ENCODE data around the gene C15orf62.

Gene C15orf62

DNA sequence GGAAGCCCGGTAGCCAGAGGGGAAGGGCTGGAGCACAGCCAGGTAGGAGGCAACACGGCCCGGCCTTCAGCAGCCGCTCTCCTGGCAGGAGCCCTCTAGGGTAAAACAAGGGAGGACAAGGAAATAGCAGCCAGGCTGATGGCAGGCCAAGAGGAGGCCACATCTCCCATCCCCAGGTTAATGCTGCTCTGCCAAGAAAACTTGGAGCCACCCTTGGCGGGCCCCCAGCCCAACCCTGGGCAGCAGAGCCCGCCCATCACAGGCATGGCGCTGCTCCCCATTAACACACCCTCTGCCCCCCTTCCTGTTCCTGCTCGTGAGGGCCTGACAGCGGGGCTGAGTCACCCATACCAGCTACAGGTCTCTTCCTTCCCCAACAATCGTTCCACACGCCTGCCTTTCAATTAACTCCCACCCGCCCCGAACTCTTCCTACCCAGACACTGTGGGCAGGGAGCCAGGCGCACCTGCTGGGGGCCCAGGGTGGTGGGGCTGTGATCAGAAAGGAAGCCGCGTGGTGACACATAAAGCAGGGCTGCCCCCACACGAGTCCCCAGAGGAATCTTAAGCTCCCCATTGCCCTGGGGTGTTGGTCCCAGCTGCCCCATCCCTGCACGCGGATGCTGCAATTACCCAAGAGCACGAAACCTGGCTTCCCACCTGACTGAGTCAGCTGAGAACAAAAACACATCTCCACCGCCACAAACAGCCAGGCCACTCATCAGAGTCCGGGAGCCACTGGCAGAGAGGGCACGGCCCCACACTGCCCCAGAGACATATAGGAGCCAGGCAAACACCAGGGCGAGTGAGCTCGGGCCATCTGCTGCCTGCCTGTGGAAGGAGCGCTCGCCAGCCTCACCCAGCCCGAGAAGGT lies at the start of gene C15orf62:
TSS of gene C15orf62 (plus strand) at position 707 of the 873 bp plus-strand sequence. CDS start 516 bp downstream, outside the sequence.
- no peak within 1 kb of the TSS for H3K27ac ChIP-seq
- DNase-seq (ENCODE audit: low read depth, low spot score): no peak
- no peak within 1 kb of the TSS for H3K4me3 ChIP-seq
- no peaks in the 10 kb centered on the region for H3K9me3 ChIP-seq (ENCODE audit: low read depth, low read length)
- no peak within 1 kb of the TSS for H3K9ac ChIP-seq (ENCODE audit: insufficient read length)
- no peaks in the 10 kb centered on the region; the same call in 1 of the 2 replicates for H3K36me3 ChIP-seq (ENCODE audit: insufficient read depth, low read length)
- TF ChIP-seq EZH2 (IDR thresholded peaks at IDR 0.05) (no peak), FOXP2 (optimal IDR thresholded peaks at IDR 0.05; ENCODE audit: control extremely low read depth, extremely low read length, insufficient read depth) (no peak), POLR2AphosphoS5 (IDR thresholded peaks at IDR 0.05; ENCODE audit: borderline replicate concordance, low read depth, low read length) (no peak)

GRCh38 chr15:40721701-40722100 lies 48.1 kb upstream of the C15orf62 start:
- H3K27ac ChIP-seq: no peak overlapping the region

GRCh38 chr15:40722354-40722753 lies 47.4 kb upstream of the C15orf62 start:
- peaks cover 12% of the 10 kb centered on the region; the same call in 1 of the 2 replicates for H3K36me3 ChIP-seq (ENCODE audit: insufficient read depth, low read length)
- H3K9ac ChIP-seq (ENCODE audit: insufficient read length): no peak overlapping the region
- DNase-seq (ENCODE audit: low read depth, low spot score): no peak
- H3K27ac ChIP-seq: 0 out of 2 replicates have a peak overlapping the region, but pooled peaks have one; percentile 26
- H3K4me3 ChIP-seq: no peak overlapping the region
- TF ChIP-seq EZH2 (IDR thresholded peaks at IDR 0.05) (no peak), FOXP2 (optimal IDR thresholded peaks at IDR 0.05; ENCODE audit: control extremely low read depth, extremely low read length, insufficient read depth) (no peak), POLR2AphosphoS5 (IDR thresholded peaks at IDR 0.05; ENCODE audit: borderline replicate concordance, low read depth, low read length) (no peak)
- no peaks in the 10 kb centered on the region for H3K9me3 ChIP-seq (ENCODE audit: low read depth, low read length)

More at GRCh38 chr15:40721701-40722100, 48.1 kb upstream of the C15orf62 start:
- TF ChIP-seq POLR2AphosphoS5 (IDR thresholded peaks at IDR 0.05; ENCODE audit: borderline replicate concordance, low read depth, low read length): no peak
- no peak for TF ChIP-seq FOXP2 (optimal IDR thresholded peaks at IDR 0.05; ENCODE audit: control extremely low read depth, extremely low read length, insufficient read depth)
- TF ChIP-seq EZH2 (IDR thresholded peaks at IDR 0.05): no peak
- Histone ChIP-seq H3K9me3 (ENCODE audit: low read depth, low read length) (no peaks in the 10 kb centered on the region), H3K4me3 (no peak overlapping the region), H3K9ac (ENCODE audit: insufficient read length) (no peak overlapping the region), H3K36me3 (ENCODE audit: insufficient read depth, low read length) (peaks cover 15% of the 10 kb centered on the region; the same call in 1 of the 2 replicates)
- no peak for DNase-seq (ENCODE audit: low read depth, low spot score)

- TF ChIP-seq POLR2AphosphoS5 (IDR thresholded peaks at IDR 0.05; ENCODE audit: borderline replicate concordance, low read depth, low read length) (no peak), EZH2 (IDR thresholded peaks at IDR 0.05) (no peak), FOXP2 (optimal IDR thresholded peaks at IDR 0.05; ENCODE audit: control extremely low read depth, extremely low read length, insufficient read depth) (no peak)
- Histone ChIP-seq H3K27ac (no peak overlapping the region), H3K9ac (ENCODE audit: insufficient read length) (no peak overlapping the region), H3K4me3 (no peak overlapping the region), H3K9me3 (ENCODE audit: low read depth, low read length) (no peaks in the 10 kb centered on the region), H3K36me3 (ENCODE audit: insufficient read depth, low read length) (peaks cover 7% of the 10 kb centered on the region; the same call in 1 of the 2 replicates)
- no peak for DNase-seq (ENCODE audit: low read depth, low spot score)
These were observed 46.8 kb upstream of the C15orf62 start for GRCh38 chr15:40722934-40723333.

DNA sequence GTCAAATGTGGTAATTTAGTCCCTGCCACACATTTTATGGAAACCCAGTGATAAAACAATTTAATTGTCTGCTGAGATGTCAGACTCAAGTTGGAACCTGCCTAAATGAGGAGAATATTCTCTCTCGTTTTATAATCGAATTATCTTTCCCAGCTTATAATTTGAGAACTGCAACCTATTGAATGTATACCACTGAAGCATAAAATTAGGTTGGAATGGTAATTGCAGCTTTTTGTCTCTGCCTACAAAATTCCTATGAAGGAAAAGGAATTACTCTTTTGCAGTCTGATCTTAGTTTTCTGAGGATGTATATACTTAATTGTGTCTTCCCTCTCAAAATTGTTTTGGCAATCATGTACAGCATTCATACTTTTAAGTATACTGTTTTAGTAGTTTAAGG lies 45.9 kb upstream of the C15orf62 start:
- peaks cover 7% of the 10 kb centered on the region for H3K36me3 ChIP-seq (ENCODE audit: insufficient read depth, low read length)
- no peaks in the 10 kb centered on the region for H3K9me3 ChIP-seq (ENCODE audit: low read depth, low read length)
- no peak overlapping the region for H3K27ac ChIP-seq
- TF ChIP-seq EZH2 (IDR thresholded peaks at IDR 0.05) (no peak), POLR2AphosphoS5 (IDR thresholded peaks at IDR 0.05; ENCODE audit: borderline replicate concordance, low read depth, low read length) (no peak), FOXP2 (optimal IDR thresholded peaks at IDR 0.05; ENCODE audit: control extremely low read depth, extremely low read length, insufficient read depth) (no peak)
- H3K9ac ChIP-seq (ENCODE audit: insufficient read length): no peak overlapping the region
- no peak for DNase-seq (ENCODE audit: low read depth, low spot score)
- no peak overlapping the region for H3K4me3 ChIP-seq

DNA sequence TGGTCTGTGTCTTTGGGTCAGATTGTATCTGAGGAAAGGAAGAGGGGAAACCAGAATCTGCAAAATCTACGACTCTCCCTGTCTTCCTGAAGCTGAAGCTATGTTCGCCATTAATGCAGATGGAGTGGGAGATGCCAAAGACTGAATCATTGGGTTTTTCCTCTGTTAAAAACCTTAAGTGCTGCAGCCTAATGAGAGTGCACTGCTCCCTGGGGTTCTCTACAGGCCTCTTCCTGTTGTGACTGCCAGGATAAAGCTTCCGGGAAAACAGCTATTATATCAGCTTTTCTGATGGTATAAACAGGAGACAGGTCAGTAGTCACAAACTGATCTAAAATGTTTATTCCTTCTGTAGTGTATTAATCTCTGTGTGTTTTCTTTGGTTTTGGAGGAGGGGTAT lies 38.7 kb upstream of the C15orf62 start:
- TF ChIP-seq POLR2AphosphoS5 (IDR thresholded peaks at IDR 0.05; ENCODE audit: borderline replicate concordance, low read depth, low read length) (no peak), FOXP2 (optimal IDR thresholded peaks at IDR 0.05; ENCODE audit: control extremely low read depth, extremely low read length, insufficient read depth) (no peak), EZH2 (IDR thresholded peaks at IDR 0.05) (no peak)
- peaks cover 54% of the 10 kb centered on the region for H3K36me3 ChIP-seq (ENCODE audit: insufficient read depth, low read length)

GRCh38 chr15:40736575-40736974 lies 33.2 kb upstream of the C15orf62 start:
- Histone ChIP-seq H3K4me3 (no peak overlapping the region), H3K9me3 (ENCODE audit: low read depth, low read length) (no peaks in the 10 kb centered on the region), H3K9ac (ENCODE audit: insufficient read length) (no peak overlapping the region), H3K27ac (peak overlapping the region; percentile 52; the same call in 1 of the 2 replicates), H3K36me3 (ENCODE audit: insufficient read depth, low read length) (peaks cover 75% of the 10 kb centered on the region)
- no peak for TF ChIP-seq POLR2AphosphoS5 (IDR thresholded peaks at IDR 0.05; ENCODE audit: borderline replicate concordance, low read depth, low read length)
- TF ChIP-seq FOXP2 (optimal IDR thresholded peaks at IDR 0.05; ENCODE audit: control extremely low read depth, extremely low read length, insufficient read depth): no peak
- no peak for TF ChIP-seq EZH2 (IDR thresholded peaks at IDR 0.05)
- DNase-seq (ENCODE audit: low read depth, low spot score): no peak

More for the DNA sequence above, 38.7 kb upstream of the C15orf62 start:
- DNase-seq (ENCODE audit: low read depth, low spot score): no peak
- H3K9ac ChIP-seq (ENCODE audit: insufficient read length): no peak overlapping the region
- peak overlapping the region; percentile 79 for H3K27ac ChIP-seq
- peak overlapping the region; percentile 8; the same call in 1 of the 2 replicates for H3K4me3 ChIP-seq
- no peaks in the 10 kb centered on the region for H3K9me3 ChIP-seq (ENCODE audit: low read depth, low read length)

DNA sequence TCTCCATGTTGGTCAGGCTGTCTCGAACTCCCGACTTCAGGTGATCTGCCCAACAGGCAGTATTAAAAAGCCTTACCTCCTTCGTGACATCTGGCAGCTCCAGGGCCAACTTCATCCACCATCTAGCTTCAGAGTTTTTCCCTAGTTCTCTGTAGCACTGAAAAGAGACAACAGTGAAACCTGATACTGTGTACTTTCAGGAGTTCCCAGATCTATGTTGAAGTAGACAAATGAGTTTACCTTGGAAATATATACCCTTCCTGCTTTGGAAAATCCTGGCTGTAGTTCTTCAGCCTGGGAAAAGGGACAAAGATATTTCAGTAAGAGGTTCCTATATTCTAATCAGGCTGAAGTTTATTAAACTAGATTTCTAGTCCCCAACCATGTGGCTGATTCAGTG lies 32.7 kb upstream of the C15orf62 start:
- Histone ChIP-seq H3K9me3 (ENCODE audit: low read depth, low read length) (no peaks in the 10 kb centered on the region), H3K9ac (ENCODE audit: insufficient read length) (no peak overlapping the region), H3K4me3 (no peak overlapping the region), H3K27ac (no peak overlapping the region), H3K36me3 (ENCODE audit: insufficient read depth, low read length) (peaks cover 70% of the 10 kb centered on the region)
- TF ChIP-seq EZH2 (IDR thresholded peaks at IDR 0.05): no peak
- TF ChIP-seq FOXP2 (optimal IDR thresholded peaks at IDR 0.05; ENCODE audit: control extremely low read depth, extremely low read length, insufficient read depth): no peak
- no peak for TF ChIP-seq POLR2AphosphoS5 (IDR thresholded peaks at IDR 0.05; ENCODE audit: borderline replicate concordance, low read depth, low read length)
- no peak for DNase-seq (ENCODE audit: low read depth, low spot score)

Measured in SK-N-MC (cell line).